Stimulated activated CD8-positive, alpha-beta memory T cell treated with anti-CD3 and anti-CD28 coated beads, Interleukin-12 subunit alpha, Interleukin-12 subunit beta, amount 100 ng/mL, for 24 hours (primary cell): ENCODE results near the gene CCDC188.

Experiments
- DNase-seq: peaks from one replicate; pipeline ENCODE4 v3.0.0-alpha.2; 2020; ENCODE audit errors: extremely low read depth

Gene CCDC188

GRCh38 chr22:20132686-20133246 is 18.1 kb downstream of the CCDC188 start:
- DNase-seq, result no peak

DNA sequence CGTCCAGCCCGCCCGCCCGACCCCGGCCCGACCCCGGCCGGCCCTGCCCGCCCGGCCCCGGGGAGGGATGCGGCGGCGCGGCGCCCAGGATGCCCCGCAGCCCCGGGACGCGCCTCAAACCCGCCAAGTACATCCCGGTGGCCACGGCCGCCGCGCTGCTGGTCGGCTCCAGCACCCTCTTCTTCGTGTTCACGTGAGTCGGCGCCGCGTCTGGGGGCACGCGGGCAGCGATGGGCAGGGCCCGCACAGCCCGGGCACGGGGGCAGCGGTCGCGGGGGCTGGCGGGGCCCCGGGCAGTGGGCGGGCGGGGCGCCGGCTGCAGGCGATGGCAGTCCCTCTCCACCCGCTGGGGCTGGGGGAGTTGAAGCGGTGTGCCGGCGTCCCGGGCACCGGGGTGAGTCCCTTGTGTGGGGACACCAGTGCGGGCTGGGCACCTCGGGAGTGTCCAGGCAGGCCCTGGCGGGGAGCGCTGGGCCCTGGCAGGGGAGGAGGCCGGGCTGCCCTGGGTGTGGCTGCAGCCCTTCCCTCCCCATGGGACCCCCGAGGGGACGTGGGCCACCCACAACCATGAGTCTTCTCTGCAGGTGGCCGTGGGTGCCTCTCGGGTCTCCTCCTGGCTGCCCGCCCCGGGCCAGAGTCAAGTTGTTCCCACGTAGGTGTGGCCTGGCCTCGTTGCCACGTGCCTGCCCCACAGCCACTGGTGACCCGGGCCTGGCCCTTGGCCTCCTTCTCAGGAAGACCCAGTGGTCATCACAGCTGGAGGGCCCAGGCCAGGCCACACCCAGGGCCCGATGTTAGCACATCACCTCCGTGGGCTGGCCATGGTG is 18.8 kb downstream of the CCDC188 start:
- DNase-seq, result no peak

- no peak for DNase-seq
Measured at GRCh38 chr22:20131597-20131858, 19.3 kb downstream of the CCDC188 start, which contains the start of gene ZDHHC8. ZDHHC8 (plus strand) TSS chr22:20131804; CDS start chr22:20131948, 144 bp downstream.

DNA sequence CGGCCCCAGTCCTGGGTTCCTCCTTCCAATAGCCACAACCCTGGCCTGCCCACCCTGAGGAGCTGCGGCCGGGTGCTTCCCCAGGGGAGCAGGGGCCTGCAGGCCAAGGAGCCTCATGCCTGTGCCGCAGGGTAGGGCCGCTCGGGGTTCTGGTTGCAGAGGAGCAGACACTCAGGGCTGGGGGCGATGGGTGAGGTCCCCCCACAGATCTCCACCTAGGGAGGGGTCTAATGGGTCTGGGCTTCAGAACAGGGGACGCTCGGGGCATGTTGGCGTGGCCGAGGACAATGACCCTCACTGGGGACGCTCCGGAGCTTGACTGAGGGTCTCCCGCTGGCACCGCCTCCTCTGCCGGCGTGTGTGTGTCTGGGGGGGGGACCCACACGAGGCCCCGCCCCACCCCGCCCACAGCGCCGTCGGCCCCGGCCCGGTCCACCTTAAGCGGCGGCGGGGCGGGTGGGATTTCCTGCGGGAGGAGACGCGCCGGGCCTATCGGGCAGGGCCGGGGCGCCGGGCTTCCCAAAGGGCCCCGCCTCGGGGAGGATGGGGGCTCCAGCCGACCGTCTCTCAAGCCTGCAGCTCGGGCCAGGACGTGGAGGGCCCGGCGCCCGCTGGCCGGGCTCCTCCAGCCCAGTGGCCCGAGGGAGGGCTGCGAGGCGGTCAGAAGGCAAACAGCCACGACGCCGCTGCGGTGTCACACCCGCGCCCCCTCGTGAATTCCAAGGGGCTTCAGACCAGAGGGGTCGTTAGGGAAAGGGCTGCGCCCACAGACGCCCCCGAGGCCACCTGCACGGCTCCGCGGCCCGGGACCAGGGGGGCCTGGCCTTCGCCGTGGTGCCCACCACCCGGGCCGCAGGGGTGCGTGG is 19.9 kb downstream of the CCDC188 start:
- DNase-seq, result peak; percentile 58

DNA sequence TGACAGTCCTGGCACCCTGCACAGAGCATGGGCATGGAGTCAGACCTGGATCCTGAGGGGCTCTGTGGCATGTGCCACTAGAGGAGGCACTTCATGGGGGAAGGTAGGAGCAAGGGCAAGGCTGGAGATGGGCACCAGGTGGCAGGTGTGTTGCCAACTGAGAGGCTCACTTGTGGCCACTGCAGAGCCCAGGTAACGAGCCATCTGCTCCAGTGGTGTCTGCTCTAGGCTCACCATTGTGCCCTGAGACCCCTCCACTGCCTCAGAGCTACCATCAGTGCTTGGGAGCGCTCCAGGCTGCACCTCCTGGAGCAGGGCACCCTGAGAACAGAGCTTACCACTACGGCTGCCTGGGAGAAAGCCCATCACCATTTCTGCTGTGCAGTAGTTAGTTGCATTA is 20.5 kb downstream of the CCDC188 start:
- no peak for DNase-seq

DNA sequence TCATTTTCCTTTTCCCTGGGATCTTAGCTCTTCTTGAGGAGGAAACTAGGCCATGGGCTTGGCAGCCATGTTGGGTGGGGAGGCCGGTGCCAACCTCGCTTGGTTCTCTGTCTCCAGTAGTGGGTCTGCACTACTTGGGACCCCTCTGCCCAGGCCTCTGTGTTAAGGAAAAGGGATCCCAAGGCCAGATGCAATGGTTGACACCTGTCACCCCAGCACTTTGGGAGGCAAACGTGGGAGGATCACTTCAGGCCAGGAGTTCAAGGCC is 21.2 kb downstream of the CCDC188 start:
- DNase-seq, result no peak

- DNase-seq, result no peak
Measured at GRCh38 chr22:20128902-20129746, 21.7 kb downstream of the CCDC188 start.

DNA sequence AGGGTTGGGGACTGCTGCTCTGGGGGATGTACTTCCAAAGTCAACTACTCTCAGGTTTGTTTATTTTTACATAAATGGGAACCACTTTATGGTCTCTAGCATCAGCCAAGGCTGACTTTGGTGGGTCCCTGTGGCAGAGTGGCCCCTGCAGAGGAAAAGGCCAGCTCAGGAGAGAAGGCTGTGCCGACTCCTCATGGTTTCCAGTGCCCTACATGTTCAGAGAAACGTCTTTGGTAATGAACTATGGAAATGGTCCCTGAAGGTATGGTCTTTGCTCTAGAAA is 22.3 kb downstream of the CCDC188 start:
- no peak for DNase-seq

DNA sequence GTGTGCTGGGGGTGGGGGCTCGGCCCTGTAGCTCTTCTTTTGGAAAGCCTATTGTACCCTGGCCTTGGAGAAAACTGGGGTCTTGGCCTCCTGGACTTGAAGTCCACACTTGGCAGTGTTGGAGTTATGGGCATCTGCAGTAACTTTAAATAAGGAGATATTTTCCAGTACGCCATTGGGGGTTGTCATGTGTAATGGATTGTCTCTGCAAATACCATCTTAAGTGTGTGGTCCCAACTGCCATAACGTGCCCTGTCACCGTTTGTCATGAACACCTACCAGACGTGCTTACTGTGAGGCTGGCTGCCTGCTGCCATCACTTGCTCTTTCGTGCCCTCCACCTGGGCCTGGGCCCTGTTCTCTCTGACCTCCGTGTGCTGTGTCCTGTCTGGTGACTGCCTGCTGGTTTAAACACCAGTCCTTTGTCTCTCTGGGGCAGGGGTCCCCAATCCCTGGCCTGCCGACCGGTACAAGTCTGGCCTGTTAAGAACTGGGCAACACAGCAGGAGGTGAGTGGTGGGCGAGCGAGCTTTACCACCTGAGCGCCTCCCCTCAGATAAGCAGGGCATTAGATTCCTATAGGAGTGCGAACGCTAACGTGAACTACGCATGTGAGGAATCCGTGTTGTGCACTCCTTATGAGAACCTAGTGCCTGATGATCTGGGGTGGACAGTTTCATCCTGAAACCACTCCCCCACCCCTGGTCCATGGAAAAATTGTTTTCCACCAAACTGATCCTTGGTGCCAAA is 22.8 kb downstream of the CCDC188 start:
- no peak for DNase-seq

DNA sequence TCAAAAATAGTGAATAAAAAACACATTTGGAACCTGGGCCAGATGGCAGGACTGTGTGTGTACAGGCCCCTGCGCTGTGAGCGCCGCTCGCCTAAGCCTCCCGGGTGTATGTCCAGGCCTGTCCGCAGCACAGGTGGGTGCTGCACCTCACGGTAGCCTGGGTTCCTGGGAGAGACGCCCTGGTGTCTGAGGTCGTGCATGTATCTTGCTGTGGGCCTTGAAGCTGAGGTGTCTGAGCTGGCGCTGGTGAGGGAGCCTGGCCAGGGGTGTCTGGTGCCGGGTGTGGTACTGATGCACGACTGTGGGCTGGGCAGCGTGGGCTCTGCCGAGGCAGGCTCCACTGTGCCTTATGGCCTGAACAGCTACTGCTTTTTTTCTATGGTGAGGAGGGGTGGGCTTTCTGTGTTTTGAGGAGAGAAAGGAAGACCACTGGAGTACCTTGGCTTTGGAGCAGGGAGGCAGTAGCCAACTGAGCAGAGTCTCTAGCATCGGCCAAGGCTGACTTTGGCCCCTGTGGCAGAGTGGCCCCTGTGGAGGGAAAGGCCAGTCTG is 23.5 kb downstream of the CCDC188 start:
- DNase-seq, result no peak

DNA sequence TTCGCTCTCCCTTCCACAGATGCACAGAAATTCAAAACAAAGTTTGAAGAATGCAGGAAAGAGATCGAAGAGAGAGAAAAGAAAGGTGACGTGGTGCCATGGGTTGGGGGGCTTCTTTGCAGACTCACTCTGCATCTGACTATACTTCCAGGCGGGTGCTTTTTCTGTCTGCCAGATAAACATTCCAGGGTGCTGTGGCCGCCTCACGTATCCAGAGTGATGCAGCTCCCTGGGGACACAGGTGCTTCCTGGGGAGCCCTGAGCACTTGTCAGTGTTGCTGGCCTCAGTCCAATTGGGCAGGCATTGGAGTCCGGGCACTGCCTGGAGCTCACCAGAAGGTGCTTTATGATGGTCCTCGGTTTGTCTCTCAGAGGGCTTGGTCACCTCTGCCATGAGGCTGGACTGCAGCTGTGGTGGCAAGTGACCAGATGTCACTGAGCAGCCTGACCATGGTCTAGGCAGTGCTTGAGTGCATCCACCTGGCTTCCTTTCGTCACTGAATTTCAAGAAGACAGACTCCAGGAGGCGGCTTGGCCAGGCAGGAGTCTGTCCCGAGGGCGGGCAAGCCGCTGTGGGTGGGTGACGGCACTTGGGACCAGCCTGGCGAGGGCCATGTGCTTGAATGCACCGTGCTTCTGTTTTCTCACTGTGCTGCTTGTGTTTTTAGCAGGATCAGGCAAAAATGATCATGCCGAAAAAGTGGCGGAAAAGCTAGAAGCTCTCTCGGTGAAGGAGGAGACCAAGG is 24.4 kb downstream of the CCDC188 start:
- no peak for DNase-seq

GRCh38 chr22:20125201-20126174 is 25.4 kb downstream of the CCDC188 start:
- DNase-seq, result no peak

DNA sequence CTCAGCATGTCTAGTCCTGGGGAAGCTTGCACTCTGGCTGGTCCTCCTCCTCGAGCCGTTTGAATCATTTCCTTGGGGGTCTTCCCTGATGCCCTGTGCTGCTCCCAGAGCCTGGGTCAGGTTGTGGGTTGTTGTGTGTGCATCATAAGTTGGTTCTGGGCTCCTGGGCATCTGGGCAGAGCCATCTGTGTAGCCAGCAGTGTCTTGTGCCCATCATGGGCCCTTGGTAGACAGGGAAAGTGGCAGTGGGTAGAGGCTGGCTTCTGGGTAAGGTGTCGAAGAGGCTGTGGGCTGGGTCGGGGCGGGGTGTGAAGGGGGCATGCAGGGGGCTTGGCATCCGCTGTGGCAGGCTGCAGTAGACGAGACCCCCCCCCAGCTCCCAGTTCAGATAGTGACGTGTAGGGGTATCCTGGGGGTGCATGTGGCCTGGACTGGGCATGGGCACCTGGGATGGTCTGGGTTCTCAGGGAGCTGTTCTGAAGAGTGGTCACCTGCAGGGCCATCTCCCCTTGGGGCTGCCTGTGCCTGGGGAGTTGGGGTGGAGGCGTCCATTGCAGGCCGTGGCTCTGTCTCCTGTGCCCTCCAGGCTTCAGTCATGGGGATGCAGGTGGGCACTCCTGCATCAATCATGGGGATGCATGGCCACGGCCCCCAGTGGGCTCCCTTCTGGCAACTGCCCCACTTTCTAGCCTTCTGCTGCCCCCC is 26.6 kb downstream of the CCDC188 start:
- DNase-seq, result no peak

DNA sequence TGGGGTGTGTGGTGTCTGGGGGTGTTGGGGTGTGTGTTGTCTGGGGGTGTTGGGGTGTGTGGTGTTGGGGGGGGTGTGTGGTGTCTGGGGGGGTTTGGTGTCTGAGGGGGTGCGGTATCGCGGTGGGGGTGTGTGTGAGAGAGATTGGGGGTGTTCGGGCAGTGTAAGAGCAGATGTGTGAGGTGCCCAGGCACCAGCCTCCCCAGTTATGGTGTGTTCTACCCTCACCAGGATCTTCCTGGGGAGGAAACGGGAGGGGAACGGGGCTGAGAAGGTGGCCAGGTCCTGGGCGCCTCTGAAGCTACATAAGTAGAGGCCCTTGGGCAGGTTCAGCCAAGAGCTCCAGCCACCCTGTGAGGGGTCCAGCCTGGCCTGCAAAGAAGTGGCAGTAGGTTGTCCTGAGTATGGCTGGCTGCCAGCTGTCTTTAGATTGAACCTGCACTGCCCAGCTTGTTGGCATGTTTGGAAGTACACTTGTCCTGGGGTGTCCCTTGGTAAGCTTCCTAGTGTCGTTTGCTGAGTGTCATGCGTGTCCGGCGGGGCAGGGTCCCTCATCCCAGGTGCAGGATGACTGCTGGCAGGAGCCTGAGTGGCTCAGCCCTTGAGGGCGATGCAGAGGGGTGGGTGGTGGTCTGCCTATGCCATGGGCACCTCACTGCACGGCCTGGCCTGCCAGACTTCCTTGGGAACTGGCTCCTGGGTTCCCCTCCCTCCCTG is 27.3 kb downstream of the CCDC188 start:
- DNase-seq, result no peak

- DNase-seq, result no peak
Measured at GRCh38 chr22:20121856-20122415, 28.9 kb downstream of the CCDC188 start.

- DNase-seq, result no peak
Measured at GRCh38 chr22:20118300-20119020, 32.4 kb downstream of the CCDC188 start.
